Brain pericyte (primary cell): ENCODE data around the gene TBC1D5.
"Not testable (repeated sequence)": the region's sequence is repeated elsewhere in the genome, so short reads cannot be mapped to it uniquely, and the experiment has no call there.

Source experiments
- DNase-seq: peaks from one replicate; pipeline ENCODE4 v3.0.0-alpha.2; 2012; ENCODE audit warnings: low read depth, low spot score

TBC1D5 gene

GRCh38 chr3:17356585-17356984 is 385.8 kb downstream of the TBC1D5 start:
- no peak for DNase-seq

GRCh38 chr3:17355591-17355990 is 386.8 kb downstream of the TBC1D5 start:
- no peak for DNase-seq

DNA sequence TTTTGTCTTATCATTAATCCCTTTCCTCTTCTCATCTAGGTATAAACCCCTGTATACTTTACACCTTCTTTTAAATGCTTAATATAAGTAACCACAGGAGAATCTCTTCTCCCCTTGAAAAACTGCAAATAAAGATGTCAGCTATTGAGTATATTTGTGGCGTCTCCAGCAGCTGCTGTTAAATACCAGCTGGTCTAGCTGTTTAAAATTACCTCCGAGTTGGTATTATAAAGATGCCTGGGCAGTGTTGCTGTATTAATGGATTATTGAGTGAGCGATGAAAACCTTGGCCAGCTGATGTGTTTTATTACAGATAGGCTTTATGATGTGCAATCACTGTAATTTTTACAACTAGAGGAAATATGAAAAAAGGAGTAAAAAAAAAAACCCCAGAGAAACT is 388.1 kb downstream of the TBC1D5 start:
- DNase-seq = no peak

DNA sequence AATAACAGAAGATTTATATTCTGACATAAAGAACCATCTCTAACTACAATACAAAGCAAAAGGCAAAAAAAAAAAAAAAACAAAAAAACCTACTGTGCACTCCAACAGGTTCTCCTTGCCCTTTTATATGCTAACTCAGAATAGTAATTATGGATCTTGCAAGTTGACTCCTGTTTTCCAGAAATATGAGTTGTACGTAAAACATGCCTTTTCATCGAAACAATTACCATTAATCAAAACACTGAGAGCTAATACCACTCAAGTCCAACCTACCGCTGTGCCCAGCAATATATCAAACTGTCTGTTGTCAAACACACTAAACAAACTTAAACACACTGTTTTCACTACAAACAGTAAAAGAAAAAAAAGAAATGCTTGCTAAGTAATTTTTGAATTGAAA is 389.8 kb downstream of the TBC1D5 start:
- no peak for DNase-seq

DNA sequence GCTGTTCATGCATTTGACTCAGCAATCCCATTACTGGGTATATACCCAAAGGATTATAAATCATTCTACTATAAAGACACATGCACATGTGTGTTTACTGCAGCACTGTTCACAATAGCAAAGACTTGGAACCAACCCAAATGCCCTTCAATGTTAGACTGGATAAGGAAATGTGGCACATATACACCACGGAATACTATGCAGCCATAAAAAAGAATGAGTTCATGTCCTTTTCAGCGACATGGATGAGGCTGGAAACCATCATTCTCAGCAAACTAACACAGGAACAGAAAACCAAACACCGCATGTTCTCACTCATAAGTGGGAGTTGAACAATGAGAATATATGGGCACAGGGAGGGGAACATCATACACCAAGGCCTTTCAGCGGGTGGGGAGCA is 391.2 kb downstream of the TBC1D5 start:
- not testable (repeated sequence) for DNase-seq

- no peak for DNase-seq
Observed at GRCh38 chr3:17349093-17349492, 393.3 kb downstream of the TBC1D5 start.

GRCh38 chr3:17342119-17342518 is 400.3 kb downstream of the TBC1D5 start:
- no peak for DNase-seq

GRCh38 chr3:17340693-17341092 is 401.7 kb downstream of the TBC1D5 start:
- no peak for DNase-seq

GRCh38 chr3:17340261-17340660 is 402.2 kb downstream of the TBC1D5 start:
- DNase-seq = no peak

- DNase-seq = no peak
Observed at GRCh38 chr3:17339132-17339575, 403.3 kb downstream of the TBC1D5 start.

GRCh38 chr3:17336291-17336690 is 406.1 kb downstream of the TBC1D5 start:
- DNase-seq = no peak

GRCh38 chr3:17333893-17334292 is 408.5 kb downstream of the TBC1D5 start:
- DNase-seq = no peak

- no peak for DNase-seq
Observed at GRCh38 chr3:17333446-17333845, 409.0 kb downstream of the TBC1D5 start.

GRCh38 chr3:17330660-17331059 is 411.8 kb downstream of the TBC1D5 start:
- no peak for DNase-seq

DNA sequence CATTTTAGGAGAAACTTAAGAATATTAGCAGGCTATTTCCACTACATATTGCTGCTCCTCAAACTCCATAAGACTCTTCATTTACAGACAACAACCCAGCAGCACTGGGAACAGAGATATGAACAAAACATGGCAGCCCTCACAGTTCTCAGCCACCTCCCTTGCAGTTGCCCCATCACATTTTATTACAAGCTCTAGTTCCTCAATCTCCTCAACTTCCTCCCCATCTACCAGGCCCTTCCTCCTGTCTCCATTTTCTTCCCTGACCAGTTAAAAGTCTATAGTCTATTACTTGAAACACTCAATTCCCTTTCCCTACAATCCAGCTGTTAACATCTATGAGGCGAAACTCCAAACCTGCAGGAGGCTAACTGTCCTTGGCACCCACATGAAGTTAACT is 412.5 kb downstream of the TBC1D5 start:
- DNase-seq = no peak

DNA sequence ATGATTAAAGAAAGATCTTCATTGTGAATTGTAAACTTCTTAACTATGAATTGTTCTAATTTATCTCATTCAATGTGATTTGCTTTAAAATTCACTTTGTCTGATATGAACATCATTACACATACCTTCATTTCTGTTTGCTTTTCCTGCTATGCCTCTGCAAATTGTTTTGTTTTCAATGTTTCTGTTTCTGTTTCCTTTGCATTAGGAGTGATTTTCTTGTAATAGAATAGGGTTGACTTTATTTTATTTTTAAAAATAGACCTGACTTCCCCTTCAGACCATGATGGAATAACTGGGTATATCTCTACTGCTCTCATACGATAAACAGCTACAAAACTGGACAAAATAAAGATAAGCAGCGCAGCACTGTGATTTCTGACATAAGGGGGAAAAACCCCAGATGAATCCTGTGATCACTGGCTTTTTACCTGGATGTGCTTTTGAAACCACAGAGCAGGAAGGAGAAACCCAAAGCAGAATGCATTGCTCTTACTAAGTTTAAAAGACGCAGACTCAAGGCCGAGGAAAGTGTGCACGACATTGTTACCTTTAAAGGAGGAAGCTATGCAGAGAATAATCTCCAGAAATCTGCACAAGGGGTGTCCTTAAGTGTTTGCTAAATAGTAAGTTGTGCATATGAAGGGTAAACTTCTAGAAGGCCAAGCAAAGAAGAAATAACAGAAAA is 420.2 kb downstream of the TBC1D5 start:
- DNase-seq = no peak

- no peak for DNase-seq
Observed at GRCh38 chr3:17320266-17320665, 422.2 kb downstream of the TBC1D5 start.

DNA sequence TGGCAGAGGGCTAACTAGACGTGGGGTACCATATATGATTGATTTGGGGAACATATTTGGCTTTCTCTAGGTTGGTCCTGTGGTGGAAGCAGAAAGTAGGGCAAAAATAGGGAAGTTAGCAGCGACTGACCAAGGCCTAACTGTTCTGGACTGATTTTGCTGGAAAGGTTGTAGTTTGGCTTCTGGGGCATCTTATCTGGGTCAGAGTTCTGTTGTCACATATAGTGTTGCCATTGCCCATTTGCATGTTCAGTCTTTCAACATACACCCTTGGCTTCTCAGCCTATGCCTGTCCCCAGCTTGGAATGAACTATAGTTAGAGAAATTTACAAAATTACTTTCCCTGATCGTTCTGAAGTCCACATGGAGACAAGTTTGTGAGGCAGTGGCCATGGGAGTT is 426.5 kb downstream of the TBC1D5 start:
- DNase-seq = no peak

DNA sequence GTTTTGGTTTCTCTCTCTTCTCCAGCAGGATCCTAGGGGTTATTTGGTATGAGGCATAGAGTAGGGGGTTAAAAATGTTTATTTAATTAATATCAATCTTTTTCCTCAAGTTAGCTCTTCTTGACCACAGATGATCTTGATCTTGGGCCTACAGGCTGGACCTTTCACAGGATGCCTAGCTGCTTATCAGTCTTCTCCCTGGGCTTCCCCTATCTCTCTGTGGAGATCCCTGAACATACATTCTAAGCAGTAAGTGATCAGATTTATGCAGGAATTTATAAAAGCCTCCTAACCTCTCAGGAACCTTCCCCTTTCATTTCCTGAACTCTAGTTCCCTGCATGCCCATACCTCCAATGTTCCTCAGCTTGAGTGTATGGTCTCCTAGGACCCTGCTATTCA is 428.3 kb downstream of the TBC1D5 start:
- DNase-seq = no peak

GRCh38 chr3:17313746-17314145 is 428.7 kb downstream of the TBC1D5 start:
- no peak for DNase-seq

DNA sequence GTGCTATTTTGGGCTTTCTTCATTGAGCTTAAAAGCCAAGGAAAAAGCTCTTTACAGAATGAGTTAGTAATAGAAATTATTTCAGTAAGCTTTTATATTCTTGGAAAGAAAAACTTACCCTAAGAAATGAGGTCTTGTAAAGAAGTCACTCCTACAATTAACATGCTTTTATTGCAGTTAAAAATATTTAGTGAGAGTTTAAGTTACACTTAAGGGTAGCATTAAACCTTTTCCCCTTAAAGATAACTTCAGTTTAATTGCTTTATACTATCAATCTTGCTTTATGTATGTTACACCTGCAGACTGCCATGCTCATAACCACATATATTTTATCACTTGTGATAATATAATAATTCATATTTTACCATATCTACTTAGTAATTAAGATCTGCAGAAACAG is 431.4 kb downstream of the TBC1D5 start:
- no peak for DNase-seq

- no peak for DNase-seq
Observed at GRCh38 chr3:17307887-17308286, 434.5 kb downstream of the TBC1D5 start.

DNA sequence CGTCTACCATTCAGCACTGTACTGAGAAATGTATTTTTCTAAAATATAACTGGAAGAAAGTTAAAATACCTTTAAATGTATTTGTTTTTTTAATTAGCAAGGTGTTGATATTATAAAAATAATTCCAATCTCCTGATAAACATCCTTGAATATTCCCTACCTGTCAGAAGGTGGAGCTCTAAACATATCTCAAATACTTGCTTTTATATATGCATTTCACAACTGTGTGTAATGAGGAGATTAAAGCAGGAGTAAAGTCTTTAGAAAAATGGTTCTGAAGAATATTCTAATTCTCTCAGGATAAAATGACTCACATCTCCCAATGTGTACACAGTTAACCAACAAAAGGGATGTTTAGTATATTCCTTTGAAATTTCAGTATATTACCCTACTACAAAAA is 434.9 kb downstream of the TBC1D5 start:
- DNase-seq = no peak

- no peak for DNase-seq
Observed at GRCh38 chr3:17304969-17305368, 437.5 kb downstream of the TBC1D5 start.
